Islet precursor cell (in vitro differentiated cells): Measurements from ENCODE around the gene STAT5B.
"Not testable (repeated sequence)": the region's sequence is repeated elsewhere in the genome, so short reads cannot be mapped to it uniquely, and the experiment has no call there.

Experiments used
- DNase-seq: peaks from one replicate; pipeline ENCODE4 v3.0.0-alpha.2; 2018

Gene STAT5B

GRCh38 chr17:42266462-42266861, 9.7 kb downstream of the STAT5B start:
- DNase-seq = no peak

GRCh38 chr17:42264366-42264765, 11.8 kb downstream of the STAT5B start:
- not testable (repeated sequence) for DNase-seq

- peak; percentile 12 for DNase-seq
Measured at GRCh38 chr17:42260318-42260717, 15.9 kb downstream of the STAT5B start.

- peak; percentile 17 for DNase-seq
Measured at GRCh38 chr17:42255445-42255844, 20.7 kb downstream of the STAT5B start.

- no peak for DNase-seq
Measured at GRCh38 chr17:42253578-42253977, 22.6 kb downstream of the STAT5B start.

GRCh38 chr17:42252597-42253550, 23.3 kb downstream of the STAT5B start:
- DNase-seq = no peak

GRCh38 chr17:42251115-42251514, 25.1 kb downstream of the STAT5B start:
- DNase-seq = no peak

- DNase-seq = no peak
Measured at GRCh38 chr17:42249681-42250446, 26.3 kb downstream of the STAT5B start.

GRCh38 chr17:42248351-42249179, 27.6 kb downstream of the STAT5B start:
- peak; percentile 64 for DNase-seq

- peak; percentile 79 for DNase-seq
Measured at GRCh38 chr17:42247734-42248133, 28.5 kb downstream of the STAT5B start.

- no peak for DNase-seq
Measured at GRCh38 chr17:42246515-42246914, 29.7 kb downstream of the STAT5B start.

GRCh38 chr17:42245183-42245582, 31.0 kb downstream of the STAT5B start:
- peak; percentile 36 for DNase-seq

GRCh38 chr17:42244116-42244515, 32.1 kb downstream of the STAT5B start:
- not testable (repeated sequence) for DNase-seq

GRCh38 chr17:42243493-42243982, 32.7 kb downstream of the STAT5B start:
- peak; percentile 30 for DNase-seq

GRCh38 chr17:42241871-42242270, 34.3 kb downstream of the STAT5B start:
- DNase-seq = no peak

- DNase-seq = peak; percentile 11
Measured at GRCh38 chr17:42240863-42241262, 35.3 kb downstream of the STAT5B start.

- DNase-seq = no peak
Measured at GRCh38 chr17:42240201-42240600, 36.0 kb downstream of the STAT5B start.

GRCh38 chr17:42239576-42239975, 36.6 kb downstream of the STAT5B start:
- not testable (repeated sequence) for DNase-seq

GRCh38 chr17:42236760-42237159, 39.4 kb downstream of the STAT5B start:
- no peak for DNase-seq

GRCh38 chr17:42233994-42234393, 42.2 kb downstream of the STAT5B start:
- DNase-seq = no peak

- no peak for DNase-seq
Measured at GRCh38 chr17:42233156-42233555, 43.0 kb downstream of the STAT5B start.

- DNase-seq = no peak
Measured at GRCh38 chr17:42230225-42230624, 46.0 kb downstream of the STAT5B start.
